PC-9 (cell line): Measurements from ENCODE around the gene SYNPO.

ENCODE experiments used
- EZH2 ChIP-seq: fragments of 200-600 bp; sonication (generic); IDR thresholded peaks from 2 replicates; pipeline ENCODE4 v1.8.0; 2017; ENCODE audit warnings: antibody characterized with exemption, low read depth
- TF ChIP-seq, protein P1 (sequence below): fragments of 200-600 bp; sonication (generic); conservative IDR thresholded peaks from 2 replicates; pipeline ENCODE4 v1.6.1; 2017; ENCODE audit warnings: mixed run types, antibody characterized with exemption, mild to moderate bottlenecking, moderate library complexity

DNA sequence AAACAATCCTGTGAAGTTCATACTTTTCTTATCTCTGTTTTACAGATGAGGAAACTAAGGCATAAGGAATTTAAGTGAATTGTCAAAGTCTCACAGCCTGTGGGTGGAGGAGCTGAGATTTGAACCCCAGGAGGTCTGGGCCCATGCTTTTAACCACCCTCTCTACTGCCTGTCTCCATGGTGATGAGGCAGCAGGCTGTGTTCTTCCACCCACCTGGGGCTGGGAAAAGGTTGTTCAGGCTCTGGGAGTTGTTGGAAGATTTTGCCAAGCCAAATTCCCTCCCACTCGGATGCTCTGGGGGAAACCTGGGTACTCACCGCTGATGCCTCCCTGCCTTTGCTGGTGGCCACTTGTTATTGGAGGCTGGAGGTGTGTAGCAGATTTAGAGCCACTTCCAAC, 18.3 kb upstream of the SYNPO start:
- TF ChIP-seq, protein P1, sequence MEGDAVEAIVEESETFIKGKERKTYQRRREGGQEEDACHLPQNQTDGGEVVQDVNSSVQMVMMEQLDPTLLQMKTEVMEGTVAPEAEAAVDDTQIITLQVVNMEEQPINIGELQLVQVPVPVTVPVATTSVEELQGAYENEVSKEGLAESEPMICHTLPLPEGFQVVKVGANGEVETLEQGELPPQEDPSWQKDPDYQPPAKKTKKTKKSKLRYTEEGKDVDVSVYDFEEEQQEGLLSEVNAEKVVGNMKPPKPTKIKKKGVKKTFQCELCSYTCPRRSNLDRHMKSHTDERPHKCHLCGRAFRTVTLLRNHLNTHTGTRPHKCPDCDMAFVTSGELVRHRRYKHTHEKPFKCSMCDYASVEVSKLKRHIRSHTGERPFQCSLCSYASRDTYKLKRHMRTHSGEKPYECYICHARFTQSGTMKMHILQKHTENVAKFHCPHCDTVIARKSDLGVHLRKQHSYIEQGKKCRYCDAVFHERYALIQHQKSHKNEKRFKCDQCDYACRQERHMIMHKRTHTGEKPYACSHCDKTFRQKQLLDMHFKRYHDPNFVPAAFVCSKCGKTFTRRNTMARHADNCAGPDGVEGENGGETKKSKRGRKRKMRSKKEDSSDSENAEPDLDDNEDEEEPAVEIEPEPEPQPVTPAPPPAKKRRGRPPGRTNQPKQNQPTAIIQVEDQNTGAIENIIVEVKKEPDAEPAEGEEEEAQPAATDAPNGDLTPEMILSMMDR = no peak
- TF ChIP-seq EZH2 = no peak
